Tibial nerve (tissue), 4 donors: Measurements from ENCODE around the gene MTMR8.

Experiments
- EP300 ChIP-seq, 2 donors: sonication (generic); formaldehyde crosslinking; IDR thresholded peaks; one replicate each; pipeline ENCODE4 v1.6.1; 2017; ENCODE audit warnings: antibody characterized with exemption in 2 of 2, mild to moderate bottlenecking in 1 of 2
- POLR2A ChIP-seq, 2 donors: fragments of 450-650 bp; IDR thresholded peaks; one replicate each; pipeline ENCODE4 v1.6.1; 2017; ENCODE audit warnings: antibody characterized with exemption in 2 of 2, mild to moderate bottlenecking in 2 of 2, moderate library complexity in 2 of 2
- TF ChIP-seq, protein P1 (sequence below), 5 experiments: fragments of 200-600 bp in 3 of 5; fragments of 450-650 bp in 2 of 5; sonication (generic) in 3 of 5; IDR thresholded peaks; one replicate each; pipeline ENCODE4 v1.5.1; 2016 to 2019; ENCODE audit warnings: antibody characterized with exemption in 5 of 5, mild to moderate bottlenecking in 3 of 5, moderate library complexity in 2 of 5

DNA sequence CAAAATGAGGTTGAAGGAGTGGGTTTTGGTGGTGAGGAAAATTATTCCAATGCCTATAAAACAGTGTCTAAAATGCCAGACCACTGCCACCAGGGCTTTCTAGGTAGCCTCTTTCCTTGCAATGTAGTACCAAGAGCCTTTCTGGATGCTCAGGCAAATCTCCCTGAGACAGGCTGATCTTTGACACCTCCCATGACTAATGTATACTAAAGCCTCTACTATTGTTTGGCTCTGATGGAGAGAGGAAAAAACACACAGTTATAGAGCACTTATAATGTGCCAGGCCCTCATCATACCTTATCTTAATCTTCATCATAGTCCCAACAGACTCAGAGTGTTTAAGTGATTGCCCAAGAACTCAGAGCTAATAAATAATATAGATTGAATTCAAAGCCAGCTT lies 5.8 kb downstream of the MTMR8 start:
- TF ChIP-seq POLR2A (IDR thresholded peaks at IDR 0.05): no peak
- TF ChIP-seq, protein P1, sequence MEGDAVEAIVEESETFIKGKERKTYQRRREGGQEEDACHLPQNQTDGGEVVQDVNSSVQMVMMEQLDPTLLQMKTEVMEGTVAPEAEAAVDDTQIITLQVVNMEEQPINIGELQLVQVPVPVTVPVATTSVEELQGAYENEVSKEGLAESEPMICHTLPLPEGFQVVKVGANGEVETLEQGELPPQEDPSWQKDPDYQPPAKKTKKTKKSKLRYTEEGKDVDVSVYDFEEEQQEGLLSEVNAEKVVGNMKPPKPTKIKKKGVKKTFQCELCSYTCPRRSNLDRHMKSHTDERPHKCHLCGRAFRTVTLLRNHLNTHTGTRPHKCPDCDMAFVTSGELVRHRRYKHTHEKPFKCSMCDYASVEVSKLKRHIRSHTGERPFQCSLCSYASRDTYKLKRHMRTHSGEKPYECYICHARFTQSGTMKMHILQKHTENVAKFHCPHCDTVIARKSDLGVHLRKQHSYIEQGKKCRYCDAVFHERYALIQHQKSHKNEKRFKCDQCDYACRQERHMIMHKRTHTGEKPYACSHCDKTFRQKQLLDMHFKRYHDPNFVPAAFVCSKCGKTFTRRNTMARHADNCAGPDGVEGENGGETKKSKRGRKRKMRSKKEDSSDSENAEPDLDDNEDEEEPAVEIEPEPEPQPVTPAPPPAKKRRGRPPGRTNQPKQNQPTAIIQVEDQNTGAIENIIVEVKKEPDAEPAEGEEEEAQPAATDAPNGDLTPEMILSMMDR (IDR thresholded peaks at IDR 0.05): no peak
- TF ChIP-seq EP300 (IDR thresholded peaks at IDR 0.05): no peak
